GM18909 (cell line): ENCODE data around the gene KIAA2012.

Experiments used
- ATAC-seq: cut with Tn5 transposase; IDR thresholded peaks from one replicate; pipeline ENCODE4 v1.9.1; 2021; ENCODE audit warnings: mild to moderate bottlenecking; ENCODE audit not compliant: unreplicated experiment, poor library complexity

Gene KIAA2012

DNA sequence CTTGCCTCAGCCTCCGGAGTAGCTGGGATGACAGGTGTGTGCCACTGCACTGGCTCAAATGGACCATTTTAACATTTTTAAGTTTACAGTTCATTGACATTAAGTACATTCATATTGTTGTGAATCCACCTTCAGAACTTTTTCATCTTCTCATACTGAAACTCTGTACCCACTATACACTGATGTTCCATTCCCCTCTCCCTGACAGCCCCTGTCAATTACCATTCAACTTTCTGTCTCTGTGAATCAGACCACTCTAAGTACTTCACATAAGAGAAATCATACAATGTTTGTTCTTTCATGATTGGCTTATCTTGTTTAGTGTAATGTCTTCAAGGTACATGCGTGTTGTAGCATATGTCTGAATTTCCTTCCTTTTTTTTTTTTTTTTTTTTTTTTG is 1.9 kb upstream of the KIAA2012 start:
- no peak for ATAC-seq

DNA sequence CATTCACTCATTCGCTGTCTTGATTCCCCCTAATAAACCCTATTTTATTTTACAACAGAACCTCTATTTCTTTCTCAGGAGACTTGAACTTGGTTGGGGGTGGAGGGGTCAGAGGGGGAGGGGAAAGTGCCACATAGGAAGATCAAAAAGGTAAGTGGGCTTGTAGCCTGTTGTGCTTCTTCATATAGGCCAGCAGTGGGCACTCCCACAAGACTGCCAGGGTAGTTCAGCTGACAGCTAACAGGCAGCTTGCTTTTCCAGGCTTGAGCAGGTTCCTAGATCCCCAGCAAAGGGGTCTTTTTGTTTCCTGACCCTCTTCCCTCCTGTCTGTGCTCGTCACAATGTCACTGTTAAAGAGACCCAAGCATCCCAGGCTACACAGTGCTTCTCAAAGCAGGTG is 829 bp upstream of the KIAA2012 start:
- no peak for ATAC-seq

DNA sequence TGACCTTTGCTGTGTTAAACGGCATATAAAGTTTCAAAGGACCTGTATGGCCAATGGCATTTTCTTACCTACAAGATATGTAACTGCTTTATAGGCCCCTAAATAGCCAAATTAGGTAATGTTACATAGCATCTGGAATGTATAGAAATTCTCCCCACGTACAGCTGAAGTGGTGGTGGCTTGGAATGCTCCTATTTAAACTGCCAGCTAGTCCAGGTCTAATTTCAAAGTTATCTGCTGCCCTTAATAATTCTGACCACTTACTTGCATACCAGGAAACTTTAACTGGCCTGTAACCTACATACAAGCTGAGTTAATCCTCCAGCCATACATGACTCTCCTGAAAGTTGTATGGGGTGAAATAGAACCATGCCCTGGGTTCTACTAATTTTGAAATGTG is 1.3 kb downstream of the KIAA2012 start:
- no peak for ATAC-seq

GRCh38 chr2:202079310-202079709 is 6.3 kb downstream of the KIAA2012 start:
- no peak for ATAC-seq

DNA sequence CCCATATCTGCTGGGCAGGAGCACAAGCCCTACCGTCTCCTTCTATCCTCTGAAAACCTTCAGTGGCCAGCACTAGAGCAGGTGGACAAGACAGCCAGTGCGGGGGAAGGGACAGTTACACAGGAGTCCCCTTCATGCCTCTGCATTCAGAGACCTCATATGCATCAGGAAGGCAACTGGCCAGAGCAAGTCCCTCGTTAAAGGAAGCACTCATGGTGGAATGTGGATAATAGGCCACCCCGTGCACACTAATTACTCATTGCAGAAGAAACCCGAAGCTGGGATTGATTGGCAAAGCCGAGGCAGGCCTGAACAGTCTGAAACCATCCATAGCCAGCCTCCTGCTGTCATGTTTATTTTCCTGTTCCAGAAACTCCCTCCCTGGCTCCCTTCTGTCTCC is 11.2 kb downstream of the KIAA2012 start:
- no peak for ATAC-seq

GRCh38 chr2:202088777-202089176 is 15.7 kb downstream of the KIAA2012 start:
- ATAC-seq: no peak

DNA sequence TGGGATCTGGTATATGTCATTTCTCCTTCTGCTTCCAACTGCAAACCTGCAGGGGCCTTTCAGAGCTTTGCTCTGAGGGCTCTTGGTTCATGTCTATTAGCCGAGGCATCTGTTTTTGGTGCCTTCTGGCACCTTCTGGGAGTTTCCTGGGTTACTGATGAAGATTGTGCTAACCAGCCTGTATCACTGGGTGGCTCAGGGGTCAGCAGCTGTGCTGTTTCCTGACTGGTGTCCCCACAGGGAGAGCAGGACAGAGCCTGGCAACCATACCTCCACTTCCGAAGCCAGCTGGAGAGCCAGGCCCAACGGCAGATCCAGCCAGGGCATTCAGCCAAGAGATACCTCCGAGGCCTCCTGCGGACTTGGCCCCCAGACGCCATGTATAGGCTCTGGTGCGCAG is 17.5 kb downstream of the KIAA2012 start:
- ATAC-seq: no peak

DNA sequence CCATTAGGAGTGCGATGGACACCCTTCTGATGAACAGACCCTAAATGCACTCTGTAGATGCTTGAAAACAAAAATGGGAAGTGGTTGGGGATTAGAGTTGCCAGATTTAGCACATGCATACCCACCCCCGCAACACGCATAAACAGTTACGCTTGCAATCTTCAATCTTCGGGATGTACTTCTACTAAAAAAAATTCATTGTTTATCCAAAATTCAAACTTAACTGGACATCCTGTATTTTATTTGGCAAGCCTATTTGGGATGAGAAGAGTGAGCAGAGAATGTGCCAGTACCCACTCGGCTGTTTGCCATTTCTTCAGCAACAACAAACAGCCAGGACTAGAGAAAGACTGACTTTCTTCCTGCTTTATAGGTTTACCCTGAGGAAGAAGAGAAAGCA is 18.4 kb downstream of the KIAA2012 start:
- ATAC-seq: no peak

DNA sequence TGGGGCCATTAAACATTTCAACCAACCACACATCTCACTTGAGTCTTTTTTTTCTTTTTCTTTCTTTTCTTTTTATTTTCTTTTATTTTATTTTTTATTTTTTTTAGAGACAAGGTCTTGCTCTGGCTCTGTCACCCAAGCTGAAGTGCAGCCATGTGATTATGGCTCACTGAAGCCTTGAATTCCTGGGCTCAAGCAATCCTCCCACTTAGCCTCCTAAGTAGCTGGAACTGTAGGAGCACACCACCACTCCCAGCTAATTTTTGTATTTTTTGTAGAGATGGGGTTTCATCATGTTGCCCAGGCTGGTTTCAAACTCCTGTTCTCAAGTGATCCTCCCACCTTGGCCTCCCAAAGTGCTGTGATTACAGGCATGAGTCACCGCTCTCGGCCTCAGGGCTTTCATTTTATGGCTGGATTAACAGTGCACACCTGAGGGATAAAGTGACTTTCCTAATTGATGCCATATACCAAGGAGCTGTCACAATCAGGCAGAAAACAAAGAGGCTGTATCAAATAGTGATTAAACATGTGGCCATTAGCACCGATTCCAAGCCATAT is 21.5 kb downstream of the KIAA2012 start:
- no peak for ATAC-seq

DNA sequence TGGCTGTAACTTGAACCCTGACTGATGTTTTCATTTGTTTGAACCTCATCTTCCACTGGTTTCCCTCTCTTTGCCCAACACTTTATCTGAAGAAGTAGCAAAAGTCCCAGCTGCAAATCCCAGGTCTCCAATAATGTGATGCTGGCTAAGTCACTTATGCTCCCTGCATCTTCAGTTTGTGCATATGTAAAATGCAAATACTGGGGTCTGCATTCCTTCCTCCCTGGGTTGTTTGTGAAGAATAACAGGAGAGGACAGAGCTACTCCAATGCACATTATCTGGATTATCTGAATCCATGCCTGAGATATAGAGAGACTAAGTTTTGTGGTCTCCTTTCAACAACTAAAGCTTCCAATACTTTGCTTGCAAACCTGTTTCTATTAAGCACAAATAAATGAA is 22.2 kb downstream of the KIAA2012 start:
- ATAC-seq: no peak

DNA sequence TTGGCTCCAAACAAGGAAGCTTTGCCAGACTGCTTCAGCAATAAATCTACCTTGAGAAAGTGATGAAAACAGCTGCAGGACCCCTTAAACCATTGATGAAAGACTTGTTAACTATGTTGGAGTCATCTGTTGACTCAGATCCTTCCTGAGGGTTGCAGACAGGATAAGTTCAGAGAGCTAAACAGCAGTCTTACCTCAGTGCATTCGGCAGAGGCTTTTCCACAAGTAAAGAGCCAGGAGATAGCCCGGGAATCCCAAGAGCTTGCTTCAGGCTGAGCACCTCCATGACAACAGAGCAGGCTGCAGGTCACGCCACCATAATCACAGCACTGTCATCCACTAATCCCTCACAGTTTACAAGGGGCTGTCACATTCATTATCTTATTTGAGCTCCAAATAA is 23.7 kb downstream of the KIAA2012 start:
- ATAC-seq: no peak

DNA sequence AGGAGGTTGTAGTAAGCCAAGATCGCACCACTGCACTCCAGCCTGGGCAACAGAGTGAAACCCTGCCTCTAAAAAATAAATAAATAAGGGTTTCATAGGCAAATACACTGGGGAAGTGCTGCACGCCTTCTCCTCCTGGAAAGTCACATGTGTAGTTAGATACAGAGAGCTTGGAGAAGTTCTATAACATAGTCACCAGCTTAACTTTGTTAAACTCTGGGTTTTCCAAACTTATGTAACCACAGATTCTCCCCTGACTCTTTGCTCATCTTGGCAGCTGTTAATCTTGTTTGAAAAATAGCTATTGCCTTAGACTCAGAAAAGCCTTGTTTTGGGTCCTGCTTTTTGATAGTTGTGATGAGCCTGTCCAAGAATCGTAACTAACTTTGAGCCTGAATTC is 25.2 kb downstream of the KIAA2012 start:
- ATAC-seq: no peak

GRCh38 chr2:202099515-202099914 is 26.5 kb downstream of the KIAA2012 start:
- ATAC-seq: no peak

GRCh38 chr2:202100176-202100575 is 27.1 kb downstream of the KIAA2012 start:
- no peak for ATAC-seq

DNA sequence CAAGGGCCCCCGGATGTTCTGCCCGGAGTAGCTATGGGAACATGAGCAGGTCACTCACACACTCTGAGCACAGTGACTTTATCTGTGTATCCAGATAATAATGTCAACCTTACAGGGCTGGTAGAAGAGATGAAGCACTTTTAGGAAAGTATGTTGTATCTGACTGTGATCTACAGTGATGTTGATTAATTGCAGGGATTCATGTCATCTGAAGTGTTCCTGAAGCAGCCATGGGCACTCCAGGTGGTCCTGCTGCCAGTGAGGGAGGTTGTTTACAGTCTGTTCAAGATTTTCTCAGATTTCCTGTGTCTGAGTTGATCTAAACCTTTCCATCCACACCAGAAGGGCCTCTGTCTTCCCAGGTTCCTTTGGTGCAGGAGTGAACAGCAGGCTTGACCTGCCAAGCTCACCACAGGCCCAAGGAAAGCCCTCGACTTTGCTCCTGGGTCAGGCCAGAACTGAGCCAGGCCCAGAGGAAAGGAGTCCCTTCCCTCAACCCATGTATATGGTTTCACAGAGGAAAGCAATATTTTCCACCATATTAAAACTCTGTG is 28.0 kb downstream of the KIAA2012 start:
- ATAC-seq: no peak

GRCh38 chr2:202102425-202103000 is 29.5 kb downstream of the KIAA2012 start:
- ATAC-seq: no peak

DNA sequence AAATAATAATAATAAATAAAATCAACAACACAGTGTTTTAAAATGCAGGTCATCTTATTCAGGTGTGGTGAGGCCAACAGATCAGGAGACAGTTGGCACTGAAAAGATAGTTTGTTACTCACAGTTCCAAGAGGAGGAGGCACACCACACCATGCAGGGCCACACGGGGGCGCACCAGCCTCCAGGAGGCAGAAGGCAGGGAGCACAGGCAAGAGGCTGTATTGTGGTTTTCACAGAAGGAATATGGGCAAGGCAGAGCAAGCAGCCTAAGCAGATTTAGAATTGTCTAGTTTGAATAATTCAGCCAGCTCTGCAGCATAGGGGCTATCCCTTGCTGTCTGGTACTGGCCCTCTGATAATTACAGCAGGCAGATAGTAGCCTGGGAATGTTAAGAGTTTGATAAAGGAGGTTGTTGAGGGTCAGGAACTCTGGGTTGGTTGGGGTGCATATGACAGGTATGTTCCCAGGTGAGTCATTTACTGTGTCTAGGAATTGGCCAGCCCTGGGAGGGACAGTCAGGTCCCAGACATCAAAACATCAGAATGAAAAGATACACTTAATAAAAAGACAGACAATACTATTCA is 31.3 kb downstream of the KIAA2012 start:
- ATAC-seq: no peak

GRCh38 chr2:202105025-202105424 is 32.0 kb downstream of the KIAA2012 start:
- ATAC-seq: no peak

- no peak for ATAC-seq
These were observed 35.3 kb downstream of the KIAA2012 start for GRCh38 chr2:202108345-202108744.

- no peak for ATAC-seq
These were observed 36.2 kb downstream of the KIAA2012 start for GRCh38 chr2:202109139-202109736.

DNA sequence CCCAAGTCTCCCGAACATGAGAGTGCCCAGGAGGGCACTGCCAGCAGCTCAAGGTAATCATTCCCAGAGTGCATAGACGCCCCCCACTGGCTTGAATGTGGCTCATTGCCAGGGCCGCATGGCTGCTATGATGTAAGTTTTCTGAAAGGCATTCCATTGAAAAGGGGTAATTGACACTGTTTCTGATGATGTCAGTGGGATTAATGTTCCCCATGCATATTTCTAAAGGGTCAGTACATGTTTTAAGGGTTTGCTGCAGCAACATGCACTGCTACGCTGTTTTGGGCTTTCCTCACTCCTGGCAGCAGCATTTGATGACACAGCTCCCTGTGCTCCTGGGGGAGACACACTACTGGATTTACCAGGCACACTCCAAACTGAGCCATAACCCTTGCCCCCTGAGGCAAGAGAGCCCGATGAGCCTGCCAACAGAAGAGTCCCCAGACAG is 36.7 kb downstream of the KIAA2012 start:
- ATAC-seq: no peak
